ENCODE measurements around the gene ASCL3.

The ASCL3 gene

DNA sequence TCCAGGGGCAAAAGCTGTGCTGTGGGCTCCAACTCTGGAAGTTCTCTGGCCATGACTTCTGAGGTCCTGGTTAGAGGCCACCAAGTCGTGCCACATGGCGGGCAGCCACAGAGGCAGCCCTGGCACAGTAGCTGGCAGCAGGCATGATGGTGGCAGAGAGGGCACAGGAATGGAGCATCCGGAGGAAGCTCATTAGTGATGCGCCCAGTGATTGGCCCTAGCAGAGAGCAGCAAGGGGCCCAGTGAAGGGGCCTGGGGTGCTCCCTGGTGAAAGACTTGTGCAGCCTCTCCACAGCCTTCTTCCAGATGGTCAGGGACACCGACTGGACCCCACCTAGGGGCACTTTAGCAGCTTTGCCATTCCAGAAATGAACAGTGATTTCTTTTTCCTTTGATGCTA lies 17.1 kb downstream of the ASCL3 start:
- no peak for TF ChIP-seq EZH2phosphoT487 (conservative IDR thresholded peaks at IDR 0.05; ENCODE audit: low read length)
- no peak for TF ChIP-seq CTCF (IDR thresholded peaks at IDR 0.05; ENCODE audit: insufficient read depth, low read length, poor library complexity, severe bottlenecking)
- no peaks in the 10 kb centered on the region for H4K20me1 ChIP-seq (ENCODE audit: low read depth, low read length)
- H3K9me2 ChIP-seq (replicated peaks; ENCODE audit: insufficient read depth, low read length): no peaks in the 10 kb centered on the region
- no peaks in the 10 kb centered on the region for H3K27me3 ChIP-seq (ENCODE audit: low read length)
- no peaks in the 10 kb centered on the region for H3K9me3 ChIP-seq (ENCODE audit: insufficient read depth, low read length)
- H3K27ac ChIP-seq (ENCODE audit: low read depth, low read length): no peak overlapping the region
- no peak overlapping the region for H3K4me2 ChIP-seq (ENCODE audit: low read depth, low read length, poor library complexity, severe bottlenecking)
- H3K79me2 ChIP-seq (ENCODE audit: insufficient read depth, low read length): no peaks in the 10 kb centered on the region
- no peak overlapping the region for H3K4me3 ChIP-seq (ENCODE audit: insufficient read depth, low read length, poor library complexity, severe bottlenecking)
- H3K9ac ChIP-seq (ENCODE audit: low read length): no peak overlapping the region
- no peaks in the 10 kb centered on the region for H3K36me3 ChIP-seq (ENCODE audit: low read length)
- no peaks in the 10 kb centered on the region for H3F3A ChIP-seq (ENCODE audit: insufficient read depth)
- H2AFZ ChIP-seq (ENCODE audit: low read depth, low read length, severe bottlenecking): no peak overlapping the region

DNA sequence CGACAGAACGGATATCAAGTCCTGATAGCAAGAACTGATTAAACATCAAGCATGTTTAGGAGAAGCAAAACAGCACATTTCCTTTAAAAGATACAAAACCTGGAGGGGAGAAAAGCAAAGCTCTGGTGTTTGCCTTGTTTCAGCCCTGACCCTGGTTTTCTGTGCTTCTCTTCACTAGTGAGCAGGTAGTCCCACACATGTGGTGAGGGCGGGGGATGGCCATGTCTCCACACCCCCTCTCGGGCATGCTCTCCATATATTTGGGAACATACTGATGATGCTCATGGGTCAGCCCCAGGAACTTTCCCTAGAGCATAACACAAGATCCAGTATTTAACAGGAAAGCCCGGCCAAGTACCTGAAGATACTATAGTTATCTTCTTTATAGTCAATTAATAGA lies 20.1 kb downstream of the ASCL3 start:
- no peaks in the 10 kb centered on the region for H4K20me1 ChIP-seq (ENCODE audit: low read depth, low read length)
- no peak overlapping the region for H3K9ac ChIP-seq (ENCODE audit: low read length)
- no peaks in the 10 kb centered on the region for H3K9me2 ChIP-seq (replicated peaks; ENCODE audit: insufficient read depth, low read length)
- H3K36me3 ChIP-seq (ENCODE audit: low read length): no peaks in the 10 kb centered on the region
- H3K4me3 ChIP-seq (ENCODE audit: insufficient read depth, low read length, poor library complexity, severe bottlenecking): no peak overlapping the region
- no peak overlapping the region for H3K4me2 ChIP-seq (ENCODE audit: low read depth, low read length, poor library complexity, severe bottlenecking)
- no peaks in the 10 kb centered on the region for H3K27me3 ChIP-seq (ENCODE audit: low read length)
- H3F3A ChIP-seq (ENCODE audit: insufficient read depth): no peaks in the 10 kb centered on the region
- TF ChIP-seq CTCF (IDR thresholded peaks at IDR 0.05; ENCODE audit: insufficient read depth, low read length, poor library complexity, severe bottlenecking) (no peak), EZH2phosphoT487 (conservative IDR thresholded peaks at IDR 0.05; ENCODE audit: low read length) (no peak)
- no peak overlapping the region for H2AFZ ChIP-seq (ENCODE audit: low read depth, low read length, severe bottlenecking)
- no peaks in the 10 kb centered on the region for H3K9me3 ChIP-seq (ENCODE audit: insufficient read depth, low read length)
- no peak overlapping the region for H3K27ac ChIP-seq (ENCODE audit: low read depth, low read length)
- no peaks in the 10 kb centered on the region for H3K79me2 ChIP-seq (ENCODE audit: insufficient read depth, low read length)

- no peak overlapping the region for H3K4me3 ChIP-seq (ENCODE audit: insufficient read depth, low read length, poor library complexity, severe bottlenecking)
- H3F3A ChIP-seq (ENCODE audit: insufficient read depth): peaks cover 7% of the 10 kb centered on the region
- H3K9me3 ChIP-seq (ENCODE audit: insufficient read depth, low read length): no peaks in the 10 kb centered on the region
- H3K27ac ChIP-seq (ENCODE audit: low read depth, low read length): no peak overlapping the region
- H3K79me2 ChIP-seq (ENCODE audit: insufficient read depth, low read length): no peaks in the 10 kb centered on the region
- no peaks in the 10 kb centered on the region for H3K27me3 ChIP-seq (ENCODE audit: low read length)
- TF ChIP-seq EZH2phosphoT487 (conservative IDR thresholded peaks at IDR 0.05; ENCODE audit: low read length) (no peak), CTCF (IDR thresholded peaks at IDR 0.05; ENCODE audit: insufficient read depth, low read length, poor library complexity, severe bottlenecking) (no peak)
- H3K4me2 ChIP-seq (ENCODE audit: low read depth, low read length, poor library complexity, severe bottlenecking): no peak overlapping the region
- H3K9me2 ChIP-seq (replicated peaks; ENCODE audit: insufficient read depth, low read length): no peaks in the 10 kb centered on the region
- H3K9ac ChIP-seq (ENCODE audit: low read length): no peak overlapping the region
- H4K20me1 ChIP-seq (ENCODE audit: low read depth, low read length): no peaks in the 10 kb centered on the region
- H3K36me3 ChIP-seq (ENCODE audit: low read length): no peaks in the 10 kb centered on the region
- H2AFZ ChIP-seq (ENCODE audit: low read depth, low read length, severe bottlenecking): no peak overlapping the region
Observed at GRCh38 chr11:8917157-8917825, 25.5 kb downstream of the ASCL3 start.
